HepG2 (cell line): ENCODE data around the gene GEMIN4. TPM values are rescaled to one million over a fixed set of nuclear protein-coding genes. Genes with fewer than 3 reads are reported as not detected.

ENCODE experiments used
- ATAC-seq: fragments of 200-7000 bp; cut with Tn5 transposase; 3 replicates; pipeline ENCODE4 v1.9.1; 2020; ENCODE audit warnings: mild to moderate bottlenecking, moderate library complexity
- BruUV-seq: library from RNA; stranded (reverse); fragments of 400-500 nt; replicated peaks from 2 replicates; lab custom pipeline; 2021; lab: Mats Ljungman, UMichigan
- CTCF ChIA-PET: fragments of 300-600 bp; formaldehyde crosslinking; extraction: SDS; loops from one replicate; lab custom pipeline; 2021; ENCODE audit warnings: low total read pairs, inconsistent platforms, low intra/inter-chr PET ratio; lab: Yijun Ruan, JAX
- POLR2A ChIA-PET: fragments of 350-600 bp; sonication (Branson Sonifier 250); formaldehyde crosslinking; loops from one replicate; lab custom pipeline; 2020; ENCODE audit warnings: antibody characterized with exemption, inconsistent platforms; lab: Yijun Ruan, JAX
- DNase-seq: peaks from one replicate; pipeline ENCODE4 v3.0.0-alpha.2; 2015; ENCODE audit warnings: low spot score
- FAIRE-seq: peaks from 3 replicates; lab custom pipeline; 2011; peaks lifted over from hg19 to GRCh38; lab: Jason Lieb, UNC
- H2AFZ ChIP-seq: one replicate; pipeline ENCODE4 v1.6.1; 2011; ENCODE audit warnings: low read length, inconsistent platforms
- H3K27ac ChIP-seq: fragments of 300-600 bp; 3 replicates; pipeline ENCODE4 v1.8.0; 2011; ENCODE audit warnings: mixed run types, mild to moderate bottlenecking, mixed read lengths, low read length, inconsistent platforms; ENCODE audit not compliant: insufficient read depth; ENCODE audit errors: extremely low read length
- H3K27me3 ChIP-seq, 2 experiments: fragments of 200-600 bp in 1 of 2; 2 replicates in 1 of 2; 3 replicates in 1 of 2; pipeline versions ENCODE4 v1.6.0 to v1.8.0; 2011; ENCODE audit warnings: low read length in 2 of 2, mild to moderate bottlenecking in 2 of 2, moderate library complexity in 2 of 2, inconsistent platforms in 1 of 2; ENCODE audit not compliant: insufficient read depth in 2 of 2, control insufficient read depth in 1 of 2
- H3K36me3 ChIP-seq, 2 experiments: fragments of 200-600 bp in 1 of 2; replicated peaks in 1 of 2; 2 replicates in 1 of 2; 3 replicates in 1 of 2; pipeline versions ENCODE4 v1.5.1 to v1.8.0; 2011; ENCODE audit warnings: low read length in 2 of 2, inconsistent platforms in 1 of 2; ENCODE audit not compliant: insufficient read depth in 2 of 2, control insufficient read depth in 1 of 2
- H3K4me1 ChIP-seq: 2 replicates; pipeline ENCODE4 v1.5.1; 2012; ENCODE audit warnings: low read length, inconsistent platforms; ENCODE audit not compliant: insufficient read depth
- H3K4me2 ChIP-seq: 2 replicates; pipeline ENCODE4 v1.6.0; 2011; ENCODE audit warnings: low read depth, low read length, inconsistent platforms
- H3K4me3 ChIP-seq, 3 experiments: fragments of 200-600 bp in 1 of 3; sonication (generic), shearing (Covaris generic) in 1 of 3; replicated peaks in 1 of 3; 2 replicates each; pipeline ENCODE4 v1.5.1; 2011 to 2016; ENCODE audit warnings: low read length in 3 of 3, inconsistent platforms in 2 of 3, low read depth in 2 of 3, mild to moderate bottlenecking in 2 of 3, control low read depth in 1 of 3, mixed read lengths in 1 of 3; ENCODE audit not compliant: insufficient read depth in 1 of 3
- H3K79me2 ChIP-seq: one replicate; pipeline ENCODE4 v1.6.1; 2011; ENCODE audit warnings: low read length, inconsistent platforms; ENCODE audit not compliant: insufficient read depth
- H3K9ac ChIP-seq: 2 replicates; pipeline ENCODE4 v1.6.0; 2011; ENCODE audit warnings: mild to moderate bottlenecking, low read depth, low read length, inconsistent platforms; ENCODE audit not compliant: insufficient read depth
- H3K9me3 ChIP-seq: 2 replicates; pipeline ENCODE4 v1.5.1; 2012; ENCODE audit warnings: mild to moderate bottlenecking, low read length
- H4K20me1 ChIP-seq: 2 replicates; pipeline ENCODE4 v1.6.0; 2011; ENCODE audit warnings: inconsistent platforms, mild to moderate bottlenecking, low read length, moderate library complexity; ENCODE audit not compliant: insufficient read depth
- ATF7-NPFF ChIP-seq: sonication (generic); formaldehyde crosslinking; IDR thresholded peaks from 2 replicates; pipeline ENCODE4 v1.8.1; 2023; ENCODE audit warnings: mild to moderate bottlenecking, low read depth, missing genetic modification reagents, moderate library complexity
- BORCS8-MEF2B ChIP-seq: sonication (generic); formaldehyde crosslinking; IDR thresholded peaks from 2 replicates; pipeline ENCODE4 v1.8.0; 2022; ENCODE audit warnings: mild to moderate bottlenecking, missing genetic modification reagents
- BRCA1 ChIP-seq: sonication (generic); formaldehyde crosslinking; IDR thresholded peaks from 2 replicates; pipeline ENCODE4 v1.4.0; 2020; ENCODE audit warnings: missing genetic modification reagents
- HOXD1 ChIP-seq: sonication (generic); formaldehyde crosslinking; IDR thresholded peaks from 2 replicates; pipeline ENCODE4 v1.5.0; 2020; ENCODE audit warnings: missing genetic modification reagents
- MAFK ChIP-seq, 2 experiments: IDR thresholded peaks in 1 of 2; conservative IDR thresholded peaks in 1 of 2; 2 replicates each; pipeline ENCODE4 v1.6.1; 2011; ENCODE audit warnings: improper control_type of control experiment in 2 of 2, low read length in 2 of 2
- SALL1 ChIP-seq: sonication (generic); formaldehyde crosslinking; IDR thresholded peaks from 2 replicates; pipeline ENCODE4 v1.8.0; 2022; ENCODE audit warnings: mild to moderate bottlenecking, missing genetic modification reagents
- TP53 ChIP-seq: sonication (generic); formaldehyde crosslinking; conservative IDR thresholded peaks from 2 replicates; pipeline ENCODE4 v1.4.0; 2020; ENCODE audit warnings: missing genetic modification reagents
- ZBTB20 ChIP-seq: sonication (generic); formaldehyde crosslinking; IDR thresholded peaks from 2 replicates; pipeline ENCODE4 v1.8.1; 2023; ENCODE audit warnings: missing genetic modification reagents, low read depth, mild to moderate bottlenecking, borderline replicate concordance
- ZC3H4 ChIP-seq: sonication (generic); formaldehyde crosslinking; IDR thresholded peaks from 2 replicates; pipeline ENCODE4 v1.4.0; 2020; ENCODE audit warnings: missing genetic modification reagents, borderline replicate concordance
- ZFX ChIP-seq: sonication (generic); formaldehyde crosslinking; IDR thresholded peaks from 2 replicates; pipeline ENCODE4 v1.4.0; 2020; ENCODE audit warnings: mild to moderate bottlenecking, low read depth, missing genetic modification reagents, moderate library complexity
- ZNF230 ChIP-seq: sonication (generic); formaldehyde crosslinking; IDR thresholded peaks from 2 replicates; pipeline ENCODE4 v1.4.0; 2020; ENCODE audit warnings: mild to moderate bottlenecking, missing genetic modification reagents
- ZNF703 ChIP-seq: sonication (generic); formaldehyde crosslinking; IDR thresholded peaks from 2 replicates; pipeline ENCODE4 v1.5.1; 2020; ENCODE audit warnings: missing genetic modification reagents, mild to moderate bottlenecking, moderate library complexity, borderline replicate concordance
- ZSCAN22 ChIP-seq: sonication (generic); formaldehyde crosslinking; IDR thresholded peaks from 2 replicates; pipeline ENCODE4 v1.4.0; 2020; ENCODE audit warnings: mild to moderate bottlenecking, missing genetic modification reagents
- WGBS: methylation state at CpG from one replicate; pipeline ENCODE4 v1.1.6; 2017; ENCODE audit warnings: low lambda C conversion rate; 5-methylcytosine and 5-hydroxymethylcytosine counted together
- in situ Hi-C: cut with HindIII; loops from 2 replicates; pipeline ENCODE4 v1.10.0; 2017; ENCODE audit warnings: low pct_unique_long_range_greater_than_20kb; ENCODE audit not compliant: extremely low pct_ligation_motif_present
- intact Hi-C: fragments of 100-400 bp; cut with micrococcal nuclease; formaldehyde crosslinking; loops from one replicate; pipeline ENCODE4 v1.10.0; 2022; ENCODE audit not compliant: unreplicated experiment
- polyA plus RNA-seq, 8 experiments: library from polyadenylated mRNA; depleted of rRNA in 3 of 8; stranded (reverse) in 7 of 8; unstranded in 1 of 8; fragments of >200 nt; fragmentation: Illumina TruSeq in 4 of 8; extraction: Trizol in 4 of 8; gene quantifications; 2 replicates each; pipeline versions ENCODE4 v1.2.1 to v1.2.3, GENCODE V29; 2011 to 2016; ENCODE audit warnings: low read depth in 4 of 8, missing spikeins in 1 of 8, mixed read lengths in 1 of 8; ENCODE audit not compliant: insufficient read depth in 1 of 8
- total RNA-seq, 5 experiments: library from RNA; depleted of rRNA; stranded (reverse); fragments of >200 nt; fragmentation: Illumina TruSeq; extraction: Trizol; gene quantifications; 2 replicates each; pipeline ENCODE4 v1.2.3, GENCODE V29; 2016; ENCODE audit warnings: low read depth in 1 of 5
- TF ChIP-seq, protein P1 (sequence below): IDR thresholded peaks from 2 replicates; pipeline ENCODE4 v1.6.1; 2016
- TF ChIP-seq, protein P2 (sequence below): sonication (generic); formaldehyde crosslinking; IDR thresholded peaks from 2 replicates; pipeline ENCODE4 v1.4.0; 2020; ENCODE audit warnings: missing genetic modification reagents, borderline replicate concordance

The GEMIN4 gene
- total and polyA plus RNA-seq, 2 of the 13 experiments (the other 11 are each of a cell fraction or from before 2014, with no cell fraction given): 10.8 to 22.7 TPM

DNA sequence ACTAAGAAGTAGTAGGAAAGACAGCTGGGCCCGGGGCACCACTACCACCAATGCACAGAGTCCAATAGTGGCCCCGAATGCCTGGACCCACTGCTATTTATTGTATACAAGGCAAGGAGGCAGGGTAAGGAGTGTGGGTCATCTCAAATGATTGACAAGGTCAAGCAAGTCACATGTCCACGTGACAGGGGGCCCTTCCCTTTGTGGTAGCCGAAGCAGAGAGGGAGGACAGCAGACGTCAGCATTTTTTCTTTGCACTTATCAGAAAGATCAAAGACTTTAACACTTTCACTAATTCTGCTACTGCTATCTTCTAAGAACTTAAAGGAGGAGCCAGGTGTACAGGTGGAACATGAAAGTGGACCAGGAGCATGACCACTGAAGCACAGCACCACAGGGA is 43.9 kb downstream of the GEMIN4 start:
- H3K4me1 ChIP-seq: peaks cover 10% of the 10 kb centered on the region
- ChIA-PET POLR2A (interaction anchor here (0.7 kb wide), 1 partner anchor 21 kb away, joined by 3 read pairs; no protein-coding TSS in a partner anchor), CTCF (no interaction called here)
- H3K4me3 ChIP-seq: no peak overlapping the region
- DNase-seq (no peak), FAIRE-seq (no peak), ATAC-seq (no peak)
- H3K27ac ChIP-seq: no peak overlapping the region
- H3K4me2 ChIP-seq: no peak overlapping the region
- H3K36me3 ChIP-seq: peaks cover 16 to 35% of the 10 kb centered on the region in 2 experiments
- no peaks in the 10 kb centered on the region; a peak in 1 of 5 replicates for H3K27me3 ChIP-seq
- H2AFZ ChIP-seq: no peak overlapping the region
- WGBS: 82% methylated on average over 5 of the region's 5 CpGs
- H3K9ac ChIP-seq: no peak overlapping the region
- H4K20me1 ChIP-seq: no peaks in the 10 kb centered on the region; the same call in 1 of the 2 replicates
- BruUV-seq: no TSS peak
- peaks cover 24% of the 10 kb centered on the region for H3K79me2 ChIP-seq
- no peaks in the 10 kb centered on the region for H3K9me3 ChIP-seq
- in situ Hi-C loops (no loop called here), intact Hi-C loops (no loop called here)
- TF ChIP-seq ZNF703: no peak
- TF ChIP-seq SALL1 (CRISPR knock-in tag): no peak
- TF ChIP-seq TP53 (CRISPR knock-in tag): no peak
- TF ChIP-seq, protein P1, sequence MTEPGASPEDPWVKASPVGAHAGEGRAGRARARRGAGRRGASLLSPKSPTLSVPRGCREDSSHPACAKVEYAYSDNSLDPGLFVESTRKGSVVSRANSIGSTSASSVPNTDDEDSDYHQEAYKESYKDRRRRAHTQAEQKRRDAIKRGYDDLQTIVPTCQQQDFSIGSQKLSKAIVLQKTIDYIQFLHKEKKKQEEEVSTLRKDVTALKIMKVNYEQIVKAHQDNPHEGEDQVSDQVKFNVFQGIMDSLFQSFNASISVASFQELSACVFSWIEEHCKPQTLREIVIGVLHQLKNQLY (CRISPR knock-in tag): no peak
- no peak for TF ChIP-seq HOXD1
- TF ChIP-seq ZC3H4 (CRISPR knock-in tag): no peak
- TF ChIP-seq ZFX: no peak
- TF ChIP-seq MAFK (conservative IDR thresholded peaks at IDR 0.05 in 1 of 2, IDR thresholded peaks at IDR 0.05 in 1 of 2; ENCODE audit: low read length in 2 of 2): peak in 1 of 2 experiments; percentile 25; a peak in 1 of 4 replicates

DNA sequence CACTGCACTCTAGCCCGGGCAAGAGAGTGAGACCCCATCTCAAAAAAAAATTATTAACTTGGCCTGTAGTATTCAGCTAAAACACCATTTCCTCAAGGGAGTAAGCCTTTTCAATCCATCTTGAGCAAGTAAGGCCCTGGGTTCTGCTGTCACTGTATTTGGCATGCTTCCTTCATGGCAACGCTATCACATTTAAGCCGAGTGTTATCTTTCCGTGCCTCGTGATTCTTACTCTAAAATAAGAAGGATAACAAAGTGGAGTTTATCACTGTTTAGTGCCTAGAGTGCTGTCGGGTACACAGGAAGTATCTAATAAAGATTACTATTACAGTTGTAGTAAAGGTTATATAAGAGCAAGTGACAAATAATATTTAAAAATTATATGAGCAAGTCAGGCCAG is 46.2 kb downstream of the GEMIN4 start:
- FAIRE-seq (no peak), ATAC-seq (no peak), DNase-seq (no peak)
- POLR2A ChIA-PET: no interaction called here
- H3K79me2 ChIP-seq: peaks cover 7% of the 10 kb centered on the region
- peaks cover 16 to 38% of the 10 kb centered on the region in 2 experiments for H3K36me3 ChIP-seq
- no TSS peak for BruUV-seq
- CTCF ChIA-PET: no interaction called here
- no peak overlapping the region for H3K27ac ChIP-seq
- H4K20me1 ChIP-seq: no peaks in the 10 kb centered on the region
- H3K4me3 ChIP-seq: no peak overlapping the region
- no peaks in the 10 kb centered on the region for H3K9me3 ChIP-seq
- in situ Hi-C loops (no loop called here), intact Hi-C loops (no loop called here)
- no peaks in the 10 kb centered on the region; a peak in 1 of 5 replicates for H3K27me3 ChIP-seq
- no peak overlapping the region for H2AFZ ChIP-seq
- H3K9ac ChIP-seq: no peak overlapping the region
- 96% methylated on average over 6 of the region's 6 CpGs for WGBS
- H3K4me2 ChIP-seq: no peak overlapping the region
- no peaks in the 10 kb centered on the region for H3K4me1 ChIP-seq
- TF ChIP-seq ZNF230 (CRISPR knock-in tag) (no peak), BORCS8-MEF2B (no peak), ZSCAN22 (CRISPR knock-in tag) (no peak), BRCA1 (CRISPR knock-in tag) (no peak), ATF7-NPFF (CRISPR knock-in tag) (no peak), ZBTB20 (CRISPR knock-in tag) (no peak)
- TF ChIP-seq, protein P2, sequence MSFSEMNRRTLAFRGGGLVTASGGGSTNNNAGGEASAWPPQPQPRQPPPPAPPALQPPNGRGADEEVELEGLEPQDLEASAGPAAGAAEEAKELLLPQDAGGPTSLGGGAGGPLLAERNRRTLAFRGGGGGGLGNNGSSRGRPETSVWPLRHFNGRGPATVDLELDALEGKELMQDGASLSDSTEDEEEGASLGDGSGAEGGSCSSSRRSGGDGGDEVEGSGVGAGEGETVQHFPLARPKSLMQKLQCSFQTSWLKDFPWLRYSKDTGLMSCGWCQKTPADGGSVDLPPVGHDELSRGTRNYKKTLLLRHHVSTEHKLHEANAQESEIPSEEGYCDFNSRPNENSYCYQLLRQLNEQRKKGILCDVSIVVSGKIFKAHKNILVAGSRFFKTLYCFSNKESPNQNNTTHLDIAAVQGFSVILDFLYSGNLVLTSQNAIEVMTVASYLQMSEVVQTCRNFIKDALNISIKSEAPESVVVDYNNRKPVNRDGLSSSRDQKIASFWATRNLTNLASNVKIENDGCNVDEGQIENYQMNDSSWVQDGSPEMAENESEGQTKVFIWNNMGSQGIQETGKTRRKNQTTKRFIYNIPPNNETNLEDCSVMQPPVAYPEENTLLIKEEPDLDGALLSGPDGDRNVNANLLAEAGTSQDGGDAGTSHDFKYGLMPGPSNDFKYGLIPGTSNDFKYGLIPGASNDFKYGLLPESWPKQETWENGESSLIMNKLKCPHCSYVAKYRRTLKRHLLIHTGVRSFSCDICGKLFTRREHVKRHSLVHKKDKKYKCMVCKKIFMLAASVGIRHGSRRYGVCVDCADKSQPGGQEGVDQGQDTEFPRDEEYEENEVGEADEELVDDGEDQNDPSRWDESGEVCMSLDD (CRISPR knock-in tag): no peak
